ENCODE data around the gene DNAJC2.

DNA sequence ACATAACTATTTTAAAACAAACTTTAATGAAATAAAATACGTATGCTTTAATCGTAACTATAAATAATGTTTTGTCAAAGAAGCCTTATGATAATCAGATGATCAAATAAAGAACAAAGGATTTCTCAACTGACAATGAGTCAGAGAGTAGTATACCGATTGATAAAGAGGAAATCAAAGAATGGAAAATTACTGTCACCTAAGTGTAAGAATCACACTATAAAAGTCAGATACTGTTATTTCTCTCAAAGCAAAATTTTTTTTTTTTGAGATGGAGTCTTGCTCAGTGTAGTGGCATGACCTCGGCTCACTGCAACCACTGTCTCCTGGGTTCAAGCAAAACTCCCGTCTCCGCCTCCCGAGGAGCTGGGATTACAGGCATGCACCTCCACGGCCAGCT is 18.8 kb downstream of the DNAJC2 start:
- no peak for TF ChIP-seq TCF4 (CRISPR knock-in tag; IDR thresholded peaks at IDR 0.05; ENCODE audit: borderline replicate concordance)
- TF ChIP-seq, protein P1, sequence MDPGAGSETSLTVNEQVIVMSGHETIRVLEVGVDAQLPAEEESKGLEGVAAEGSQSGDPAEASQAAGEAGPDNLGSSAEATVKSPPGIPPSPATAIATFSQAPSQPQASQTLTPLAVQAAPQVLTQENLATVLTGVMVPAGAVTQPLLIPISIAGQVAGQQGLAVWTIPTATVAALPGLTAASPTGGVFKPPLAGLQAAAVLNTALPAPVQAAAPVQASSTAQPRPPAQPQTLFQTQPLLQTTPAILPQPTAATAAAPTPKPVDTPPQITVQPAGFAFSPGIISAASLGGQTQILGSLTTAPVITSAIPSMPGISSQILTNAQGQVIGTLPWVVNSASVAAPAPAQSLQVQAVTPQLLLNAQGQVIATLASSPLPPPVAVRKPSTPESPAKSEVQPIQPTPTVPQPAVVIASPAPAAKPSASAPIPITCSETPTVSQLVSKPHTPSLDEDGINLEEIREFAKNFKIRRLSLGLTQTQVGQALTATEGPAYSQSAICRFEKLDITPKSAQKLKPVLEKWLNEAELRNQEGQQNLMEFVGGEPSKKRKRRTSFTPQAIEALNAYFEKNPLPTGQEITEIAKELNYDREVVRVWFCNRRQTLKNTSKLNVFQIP (CRISPR knock-in tag; IDR thresholded peaks at IDR 0.05; ENCODE audit: borderline replicate concordance, low read depth): no peak
- TF ChIP-seq RARB (CRISPR knock-in tag; IDR thresholded peaks at IDR 0.05): no peak
- TF ChIP-seq, protein P2, sequence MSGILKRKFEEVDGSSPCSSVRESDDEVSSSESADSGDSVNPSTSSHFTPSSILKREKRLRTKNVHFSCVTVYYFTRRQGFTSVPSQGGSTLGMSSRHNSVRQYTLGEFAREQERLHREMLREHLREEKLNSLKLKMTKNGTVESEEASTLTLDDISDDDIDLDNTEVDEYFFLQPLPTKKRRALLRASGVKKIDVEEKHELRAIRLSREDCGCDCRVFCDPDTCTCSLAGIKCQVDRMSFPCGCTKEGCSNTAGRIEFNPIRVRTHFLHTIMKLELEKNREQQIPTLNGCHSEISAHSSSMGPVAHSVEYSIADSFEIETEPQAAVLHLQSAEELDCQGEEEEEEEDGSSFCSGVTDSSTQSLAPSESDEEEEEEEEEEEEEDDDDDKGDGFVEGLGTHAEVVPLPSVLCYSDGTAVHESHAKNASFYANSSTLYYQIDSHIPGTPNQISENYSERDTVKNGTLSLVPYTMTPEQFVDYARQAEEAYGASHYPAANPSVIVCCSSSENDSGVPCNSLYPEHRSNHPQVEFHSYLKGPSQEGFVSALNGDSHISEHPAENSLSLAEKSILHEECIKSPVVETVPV (CRISPR knock-in tag; IDR thresholded peaks at IDR 0.05): no peak
- TF ChIP-seq OSR1 (CRISPR knock-in tag; IDR thresholded peaks at IDR 0.05): no peak
- TF ChIP-seq TOX (CRISPR knock-in tag; IDR thresholded peaks at IDR 0.05; ENCODE audit: borderline replicate concordance): no peak
- TF ChIP-seq ZFP30 (CRISPR knock-in tag; IDR thresholded peaks at IDR 0.05): no peak
- no peak for TF ChIP-seq ZNF565 (CRISPR knock-in tag; conservative IDR thresholded peaks at IDR 0.05; ENCODE audit: low read depth)
- no peak for TF ChIP-seq ZNF70 (CRISPR knock-in tag; IDR thresholded peaks at IDR 0.05)
- no peak for TF ChIP-seq ESRRG (CRISPR knock-in tag; IDR thresholded peaks at IDR 0.05)
- TF ChIP-seq, protein P3, sequence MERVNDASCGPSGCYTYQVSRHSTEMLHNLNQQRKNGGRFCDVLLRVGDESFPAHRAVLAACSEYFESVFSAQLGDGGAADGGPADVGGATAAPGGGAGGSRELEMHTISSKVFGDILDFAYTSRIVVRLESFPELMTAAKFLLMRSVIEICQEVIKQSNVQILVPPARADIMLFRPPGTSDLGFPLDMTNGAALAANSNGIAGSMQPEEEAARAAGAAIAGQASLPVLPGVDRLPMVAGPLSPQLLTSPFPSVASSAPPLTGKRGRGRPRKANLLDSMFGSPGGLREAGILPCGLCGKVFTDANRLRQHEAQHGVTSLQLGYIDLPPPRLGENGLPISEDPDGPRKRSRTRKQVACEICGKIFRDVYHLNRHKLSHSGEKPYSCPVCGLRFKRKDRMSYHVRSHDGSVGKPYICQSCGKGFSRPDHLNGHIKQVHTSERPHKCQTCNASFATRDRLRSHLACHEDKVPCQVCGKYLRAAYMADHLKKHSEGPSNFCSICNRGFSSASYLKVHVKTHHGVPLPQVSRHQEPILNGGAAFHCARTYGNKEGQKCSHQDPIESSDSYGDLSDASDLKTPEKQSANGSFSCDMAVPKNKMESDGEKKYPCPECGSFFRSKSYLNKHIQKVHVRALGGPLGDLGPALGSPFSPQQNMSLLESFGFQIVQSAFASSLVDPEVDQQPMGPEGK (CRISPR knock-in tag; IDR thresholded peaks at IDR 0.05; ENCODE audit: borderline replicate concordance): no peak
- TF ChIP-seq, protein P4, sequence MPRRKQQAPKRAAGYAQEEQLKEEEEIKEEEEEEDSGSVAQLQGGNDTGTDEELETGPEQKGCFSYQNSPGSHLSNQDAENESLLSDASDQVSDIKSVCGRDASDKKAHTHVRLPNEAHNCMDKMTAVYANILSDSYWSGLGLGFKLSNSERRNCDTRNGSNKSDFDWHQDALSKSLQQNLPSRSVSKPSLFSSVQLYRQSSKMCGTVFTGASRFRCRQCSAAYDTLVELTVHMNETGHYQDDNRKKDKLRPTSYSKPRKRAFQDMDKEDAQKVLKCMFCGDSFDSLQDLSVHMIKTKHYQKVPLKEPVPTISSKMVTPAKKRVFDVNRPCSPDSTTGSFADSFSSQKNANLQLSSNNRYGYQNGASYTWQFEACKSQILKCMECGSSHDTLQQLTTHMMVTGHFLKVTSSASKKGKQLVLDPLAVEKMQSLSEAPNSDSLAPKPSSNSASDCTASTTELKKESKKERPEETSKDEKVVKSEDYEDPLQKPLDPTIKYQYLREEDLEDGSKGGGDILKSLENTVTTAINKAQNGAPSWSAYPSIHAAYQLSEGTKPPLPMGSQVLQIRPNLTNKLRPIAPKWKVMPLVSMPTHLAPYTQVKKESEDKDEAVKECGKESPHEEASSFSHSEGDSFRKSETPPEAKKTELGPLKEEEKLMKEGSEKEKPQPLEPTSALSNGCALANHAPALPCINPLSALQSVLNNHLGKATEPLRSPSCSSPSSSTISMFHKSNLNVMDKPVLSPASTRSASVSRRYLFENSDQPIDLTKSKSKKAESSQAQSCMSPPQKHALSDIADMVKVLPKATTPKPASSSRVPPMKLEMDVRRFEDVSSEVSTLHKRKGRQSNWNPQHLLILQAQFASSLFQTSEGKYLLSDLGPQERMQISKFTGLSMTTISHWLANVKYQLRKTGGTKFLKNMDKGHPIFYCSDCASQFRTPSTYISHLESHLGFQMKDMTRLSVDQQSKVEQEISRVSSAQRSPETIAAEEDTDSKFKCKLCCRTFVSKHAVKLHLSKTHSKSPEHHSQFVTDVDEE (CRISPR knock-in tag; IDR thresholded peaks at IDR 0.05): no peak
- TF ChIP-seq ARNTL (CRISPR knock-in tag; IDR thresholded peaks at IDR 0.05; ENCODE audit: borderline replicate concordance, low read depth): no peak
